ENCODE data around the gene CACNA1C. TPM values are rescaled to one million over a fixed set of nuclear protein-coding genes. Genes with fewer than 3 reads are reported as not detected.
A peak's percentile ranks its signal among the peaks of the same experiment; 100 is the strongest.

The CACNA1C gene
- polyA plus RNA-seq, 5 donors = 10.1 to 15.2 (median 10.7) TPM

DNA sequence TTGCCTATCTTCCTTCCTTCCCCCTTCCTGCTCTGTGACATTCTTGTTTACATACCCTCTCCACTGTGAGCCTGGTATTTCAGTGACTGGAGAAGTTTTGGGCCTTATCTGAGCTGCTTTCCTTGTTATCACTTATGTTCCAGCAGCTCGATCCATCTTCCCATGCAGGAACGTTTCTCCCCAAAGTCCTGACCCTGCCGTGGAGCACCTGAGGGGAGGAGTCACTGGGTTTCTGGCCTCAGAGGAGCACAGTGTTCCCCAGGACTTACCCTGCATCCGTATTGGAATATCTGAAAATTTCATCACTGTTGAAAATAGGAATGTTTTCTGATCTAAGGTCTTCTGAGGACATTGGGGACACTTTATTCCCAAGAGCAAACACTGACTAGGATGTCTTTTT is 141.8 kb downstream of the CACNA1C start:
- no peak for DNase-seq

DNA sequence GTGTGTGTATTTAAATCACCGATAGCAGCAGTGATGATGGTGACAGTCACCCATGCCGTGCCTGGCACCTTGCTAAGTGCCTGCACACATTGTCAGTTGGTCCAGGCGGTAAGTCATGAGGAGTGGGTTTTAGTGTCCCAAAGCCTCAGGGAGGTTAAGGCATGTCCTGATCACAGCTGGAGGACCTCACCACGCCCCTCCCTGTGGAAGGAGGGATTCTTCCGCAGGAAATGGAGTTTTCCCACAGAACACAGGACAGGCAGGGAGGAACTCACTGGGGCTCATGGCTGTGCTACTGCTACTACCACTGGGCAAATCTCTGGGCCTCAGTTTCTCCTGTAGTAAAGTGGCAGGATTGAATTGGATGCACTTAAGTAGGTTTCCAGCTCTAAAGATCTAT is 142.3 kb downstream of the CACNA1C start:
- DNase-seq = no peak

DNA sequence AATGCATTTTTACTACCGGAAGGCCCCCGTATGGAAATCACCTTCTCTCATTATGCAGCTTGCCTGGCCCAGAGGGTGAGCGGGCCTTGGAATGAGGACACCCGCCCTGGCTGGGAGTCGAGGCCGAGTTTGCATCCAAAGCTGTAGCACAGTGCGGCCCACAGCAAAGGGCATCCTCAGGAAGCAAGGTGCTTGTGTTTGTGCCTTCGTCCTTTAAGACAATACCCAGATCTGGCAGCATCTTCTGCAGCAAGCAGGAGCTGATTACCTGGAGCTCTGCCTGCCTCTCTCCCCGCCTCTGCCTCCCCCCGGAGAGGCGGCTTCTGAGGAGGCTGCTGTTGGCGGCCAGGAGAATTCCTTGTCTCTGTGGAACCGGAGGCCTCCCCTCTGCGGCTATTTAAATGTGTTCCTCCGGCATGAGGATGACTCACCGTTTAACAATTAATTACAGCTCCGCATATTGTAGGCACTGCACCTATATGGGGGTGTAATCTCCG is 145.3 kb downstream of the CACNA1C start:
- DNase-seq = no peak

DNA sequence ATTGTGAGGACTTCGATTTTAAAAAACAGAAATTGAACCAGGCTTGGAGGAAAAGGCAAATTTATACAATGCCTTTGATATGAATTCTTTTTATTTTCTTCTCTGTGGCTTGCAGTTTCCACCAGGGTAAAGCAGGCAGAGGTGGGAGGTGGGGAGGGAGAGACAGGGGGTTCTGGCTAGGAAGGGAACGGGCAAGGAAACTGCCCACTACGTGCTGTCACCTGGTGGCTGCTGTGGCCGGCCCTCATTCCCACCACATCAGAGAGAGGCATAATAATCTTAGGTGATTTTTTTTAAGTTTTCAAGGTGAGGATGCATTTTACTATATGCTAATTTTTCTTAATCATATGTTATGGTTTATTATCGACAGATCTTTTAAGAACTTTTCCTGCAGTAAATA is 145.8 kb downstream of the CACNA1C start:
- DNase-seq = no peak

DNA sequence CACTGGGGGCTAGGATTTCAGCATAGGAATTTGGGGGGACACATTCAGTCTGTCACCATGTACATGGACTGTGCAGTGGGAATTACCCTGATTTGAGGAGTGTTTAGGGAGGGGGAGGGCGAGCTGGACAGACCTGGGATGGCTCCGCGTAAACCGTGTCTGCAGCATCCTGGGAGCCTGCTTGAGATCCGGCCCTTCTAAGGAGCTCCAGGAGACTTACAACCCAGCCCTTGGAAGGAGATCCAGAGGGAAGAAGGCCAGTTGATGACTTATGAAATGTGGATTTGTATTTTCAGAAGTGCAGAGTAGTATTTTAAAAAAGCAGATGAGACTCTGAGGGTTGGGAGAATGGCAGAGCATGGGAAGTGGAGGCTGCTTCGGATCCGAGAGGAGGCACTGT is 153.2 kb downstream of the CACNA1C start:
- DNase-seq = no peak

DNA sequence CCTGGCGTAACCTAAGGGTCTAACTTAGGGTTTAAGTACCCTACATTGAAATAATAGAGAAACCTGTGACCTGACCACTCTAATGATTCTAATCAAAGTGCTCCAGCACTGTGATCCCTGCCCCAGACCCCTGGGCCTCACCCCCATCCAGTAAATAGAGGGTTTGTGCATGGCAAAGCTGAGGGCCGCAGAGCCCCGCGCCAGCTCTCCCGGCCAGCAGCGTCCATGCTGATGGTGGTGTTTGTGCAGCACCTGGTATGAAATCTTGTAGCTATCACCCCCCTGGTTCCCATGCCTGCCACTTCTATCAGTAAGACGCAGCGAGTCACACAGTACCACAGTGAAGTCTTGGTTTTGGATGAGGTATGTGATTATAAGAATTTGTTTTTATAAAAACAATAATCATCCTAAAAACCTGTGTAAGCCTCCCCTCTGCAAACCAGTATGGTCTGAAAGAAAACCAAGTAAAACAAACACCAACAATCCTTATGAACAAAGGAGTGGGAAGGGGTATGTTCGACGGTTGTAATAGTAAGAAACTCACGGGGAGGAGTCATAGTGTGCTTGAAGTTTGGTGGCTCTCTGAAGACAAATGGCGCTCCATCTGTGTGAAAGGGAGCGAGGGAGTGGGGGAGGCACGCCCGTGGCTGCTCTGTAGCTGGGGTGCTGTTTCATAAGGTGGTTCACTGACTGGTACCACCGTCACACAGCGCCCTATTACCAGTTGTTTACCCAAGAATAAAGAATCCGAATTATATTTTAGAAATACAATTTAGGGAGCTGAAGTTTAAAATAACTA is 156.2 kb downstream of the CACNA1C start:
- no peak for DNase-seq

DNA sequence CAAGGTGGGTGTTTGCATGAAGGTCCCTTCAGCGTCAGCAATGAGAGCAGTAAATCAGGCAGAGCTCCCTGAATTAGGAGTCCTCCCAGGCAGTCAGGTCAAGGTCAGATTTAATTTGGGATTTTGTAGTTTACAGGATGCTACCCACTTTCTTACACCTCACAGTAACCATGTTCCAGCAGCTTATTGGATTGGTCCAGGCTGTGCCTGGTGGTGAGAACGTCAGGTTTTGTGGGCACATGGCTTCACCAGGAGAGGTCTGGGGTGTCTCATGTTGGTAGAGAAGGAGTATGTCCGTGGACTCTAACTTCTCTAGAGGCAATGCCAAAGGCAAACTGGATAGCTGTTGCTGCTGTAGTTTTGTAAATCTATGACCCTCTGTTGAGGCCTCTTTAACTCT is 158.3 kb downstream of the CACNA1C start:
- no peak for DNase-seq

DNA sequence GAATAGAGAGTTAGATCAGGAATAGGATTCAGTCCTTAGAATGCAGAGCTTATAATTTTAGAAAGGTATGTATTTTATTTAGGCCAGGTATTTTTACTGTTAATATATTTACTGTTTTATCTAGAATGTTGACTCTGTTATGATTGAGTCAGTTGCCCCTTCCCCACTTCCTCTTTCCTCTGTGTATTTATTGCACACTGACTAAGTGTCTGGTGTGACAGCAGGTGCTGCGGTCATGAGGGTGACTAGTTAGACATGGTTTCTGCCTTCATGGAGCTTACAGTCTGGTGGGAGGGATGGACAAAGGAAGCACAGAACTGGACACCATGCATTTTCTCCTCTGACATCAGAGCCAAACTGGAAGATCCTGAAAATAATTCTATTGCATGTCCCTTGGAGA is 159.8 kb downstream of the CACNA1C start:
- no peak for DNase-seq

DNA sequence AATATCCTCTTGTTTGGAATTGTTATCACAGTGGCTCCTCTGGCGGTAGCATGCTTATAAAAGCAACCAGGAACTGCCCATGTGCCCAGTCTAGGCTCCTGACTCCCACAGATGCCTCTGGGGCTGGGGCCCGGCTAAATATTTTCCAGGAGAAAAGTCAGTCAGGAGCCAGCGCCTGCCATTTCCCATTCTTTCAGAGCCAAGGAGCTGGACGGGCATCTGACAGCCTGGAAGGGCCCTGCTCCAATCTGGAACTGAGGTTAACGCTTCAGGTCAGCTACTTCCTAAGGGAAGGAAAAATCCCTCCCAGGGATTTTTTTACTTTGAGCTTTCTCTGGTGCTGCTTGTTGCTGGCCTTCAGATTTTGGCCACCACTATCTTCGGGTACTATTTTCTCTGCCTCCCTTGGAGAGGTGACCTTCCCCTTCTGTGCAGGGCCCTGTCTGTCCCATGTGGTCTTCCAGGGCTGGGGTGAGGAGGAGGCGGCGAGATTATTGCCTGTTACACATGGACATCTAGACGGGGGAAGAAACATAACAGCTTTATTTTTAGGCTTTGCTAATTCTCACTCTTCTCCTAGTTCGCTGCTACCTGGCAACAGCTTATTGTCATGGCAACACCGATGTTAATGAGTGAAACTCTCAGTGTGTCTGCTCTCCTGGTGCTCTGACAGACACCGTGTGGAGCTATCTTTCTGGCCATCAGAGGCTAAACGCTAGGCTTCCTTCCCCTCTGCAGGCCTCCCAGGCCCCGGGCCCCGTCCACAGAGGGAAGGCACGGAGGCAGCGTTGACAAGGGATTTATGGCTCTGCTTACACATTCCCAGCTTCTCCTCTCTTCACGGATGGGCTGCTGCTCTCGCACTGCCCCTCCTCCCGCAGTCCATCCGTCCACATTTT is 160.4 kb downstream of the CACNA1C start:
- no peak for DNase-seq

DNA sequence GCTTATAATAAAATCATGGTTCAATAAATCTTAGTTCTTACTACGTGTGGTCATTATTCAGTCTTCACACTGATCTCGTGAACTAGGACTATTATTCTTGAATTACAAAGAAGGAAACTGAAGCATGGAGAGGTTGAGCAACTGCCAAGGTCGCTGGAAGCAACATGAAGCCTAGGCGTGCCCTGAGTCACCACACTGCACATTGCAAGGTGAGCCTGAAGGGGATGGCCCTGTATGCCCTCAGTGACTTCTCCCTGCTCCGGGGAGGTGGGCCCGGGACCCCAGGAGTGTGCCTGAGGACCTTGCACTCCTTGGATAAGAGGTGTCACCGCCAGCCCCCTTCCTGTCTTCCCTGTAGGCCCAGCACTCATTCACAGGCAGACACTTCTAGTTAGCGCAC is 161.6 kb downstream of the CACNA1C start:
- no peak for DNase-seq

DNA sequence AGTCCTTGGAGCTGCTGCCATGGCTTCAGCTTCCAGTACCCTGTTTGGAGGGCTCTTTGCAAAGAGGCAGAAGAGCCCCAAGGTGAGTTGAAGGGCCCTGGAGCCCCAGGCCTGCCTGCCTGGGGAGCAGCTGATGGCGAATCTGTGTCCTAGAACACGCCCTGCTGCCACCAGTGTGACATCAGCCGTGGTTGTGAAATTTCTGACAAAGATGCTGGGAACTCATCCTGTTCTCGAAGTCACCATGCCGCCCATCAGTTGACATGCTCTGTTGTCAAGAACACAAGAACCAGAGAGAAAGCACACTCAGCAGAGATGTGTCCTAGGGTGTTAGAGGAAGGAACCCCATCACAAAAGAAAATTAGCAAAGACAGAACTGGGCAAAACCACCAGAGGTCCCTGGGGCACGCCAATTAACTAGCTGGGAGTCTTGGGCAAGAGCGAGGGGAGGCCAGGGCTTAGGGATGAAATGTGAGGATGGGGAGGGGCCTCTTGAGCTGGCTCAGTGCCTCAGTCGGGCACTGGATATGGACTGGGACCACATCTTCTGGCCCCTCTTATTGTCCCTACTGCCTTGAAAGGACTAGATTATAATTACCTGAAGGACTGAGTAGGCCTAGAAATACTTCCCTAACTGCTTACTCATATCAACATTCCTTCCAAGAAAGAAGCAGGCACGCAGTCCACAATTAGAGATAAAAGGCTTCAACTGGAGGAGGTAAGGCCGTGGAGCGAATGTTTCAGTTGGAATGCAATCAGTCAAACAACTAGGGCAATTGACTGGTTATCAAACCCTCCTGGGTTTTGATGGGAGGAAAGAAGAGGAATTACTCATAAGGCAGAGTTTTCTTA is 163.1 kb downstream of the CACNA1C start:
- no peak for DNase-seq

DNA sequence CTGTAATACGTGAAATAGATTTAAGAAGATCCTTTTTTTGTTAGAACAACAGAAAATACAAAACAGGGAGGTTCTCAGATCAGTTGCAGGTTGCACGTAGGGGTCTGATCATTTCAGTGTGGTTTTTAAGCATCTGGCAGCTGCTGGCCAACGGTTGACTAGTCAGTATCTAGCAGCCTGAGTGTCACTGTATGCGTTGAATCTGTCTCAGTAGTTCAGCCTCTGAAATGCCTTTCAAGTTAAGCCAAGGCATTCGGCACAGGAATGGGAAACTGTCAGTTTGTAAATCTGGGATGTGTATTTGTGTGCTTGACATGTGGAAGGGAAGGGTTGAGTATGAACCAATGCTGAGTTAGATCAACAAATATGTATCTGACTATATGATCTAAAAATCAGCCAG is 165.9 kb downstream of the CACNA1C start:
- DNase-seq = peak; percentile 51 to 55

DNA sequence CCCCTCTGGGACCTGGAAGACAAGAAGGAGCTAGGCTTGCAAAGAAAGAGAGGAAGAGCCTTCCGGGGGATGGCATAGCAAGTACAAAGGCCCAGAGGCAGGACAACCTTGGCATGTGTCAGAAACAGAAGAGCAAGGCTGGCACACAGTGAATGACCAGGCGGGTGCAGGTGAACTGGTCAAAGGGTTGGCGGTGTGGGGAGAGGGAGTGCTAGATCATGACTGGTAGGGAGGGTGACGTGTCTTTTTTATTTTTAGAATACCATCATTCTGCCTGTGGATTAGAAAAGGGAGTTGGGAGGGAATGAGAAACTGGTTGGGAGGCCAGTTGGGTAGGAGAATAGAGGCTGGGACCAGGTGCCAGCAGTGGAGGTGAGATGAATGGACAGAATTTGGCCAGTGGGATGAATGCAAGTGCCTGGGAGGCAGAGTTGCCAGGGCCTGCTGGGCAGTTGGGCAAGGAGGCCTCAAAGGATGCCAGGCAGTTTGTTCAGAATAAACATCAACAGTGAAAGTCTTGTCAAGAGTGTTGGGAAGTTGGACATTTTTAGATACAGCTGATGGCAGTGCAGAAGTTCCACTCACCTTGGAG is 168.3 kb downstream of the CACNA1C start:
- no peak for DNase-seq

DNA sequence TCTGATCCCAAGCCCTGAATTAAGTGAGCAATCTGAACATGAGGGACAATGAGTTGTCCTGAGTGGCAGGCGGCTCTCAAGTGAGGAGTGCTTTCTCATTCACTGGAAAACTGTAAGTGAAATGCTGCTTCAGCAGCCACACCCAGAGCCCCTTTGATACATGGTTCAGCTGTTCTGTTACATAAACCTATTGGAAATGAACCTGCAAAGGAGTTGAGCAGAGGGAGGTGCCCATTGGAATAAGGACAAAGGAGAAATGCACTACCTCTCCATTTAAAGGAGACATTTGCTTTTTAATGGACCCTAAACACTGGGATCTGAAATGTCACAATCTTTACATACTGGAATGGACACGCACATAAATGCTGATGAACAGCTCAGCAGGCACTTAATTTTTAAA is 169.9 kb downstream of the CACNA1C start:
- no peak for DNase-seq

DNA sequence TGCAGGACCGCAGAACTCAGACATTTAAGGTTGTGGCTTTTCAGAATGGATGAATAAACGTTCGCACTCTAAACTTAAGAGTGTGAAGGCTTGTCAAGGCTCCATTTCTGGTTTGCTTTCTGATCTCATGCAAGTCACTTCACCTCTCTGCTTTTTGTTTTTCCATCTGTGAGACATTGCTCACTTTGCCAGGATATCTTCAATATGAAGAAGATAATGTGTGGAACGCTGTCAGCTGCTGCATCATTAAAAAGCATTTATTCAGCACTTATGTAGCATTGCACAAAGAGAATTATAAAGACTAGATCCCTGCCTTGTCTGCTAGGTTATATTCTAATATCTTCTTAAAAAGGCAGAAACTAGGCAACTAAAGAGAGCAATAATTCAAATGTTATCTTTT is 172.2 kb downstream of the CACNA1C start:
- no peak for DNase-seq

DNA sequence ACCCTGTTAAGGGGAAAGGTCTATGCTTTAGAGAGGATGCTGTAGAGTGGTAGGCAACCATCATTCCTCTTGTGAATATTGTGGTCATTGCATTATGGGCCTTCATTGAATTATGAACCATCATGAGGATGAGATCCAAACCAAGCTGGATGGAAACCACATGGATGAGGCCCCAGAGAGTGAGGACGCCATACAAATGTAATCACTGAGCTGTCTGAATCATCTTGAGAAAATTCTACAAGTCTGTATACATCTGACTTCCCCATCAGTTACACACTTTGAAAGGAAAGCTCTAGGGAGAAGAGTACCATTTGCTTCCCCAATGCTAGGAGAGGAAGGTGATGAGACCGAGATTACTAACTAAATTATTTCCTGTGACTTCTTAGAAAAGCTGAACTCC is 172.9 kb downstream of the CACNA1C start:
- DNase-seq = no peak

DNA sequence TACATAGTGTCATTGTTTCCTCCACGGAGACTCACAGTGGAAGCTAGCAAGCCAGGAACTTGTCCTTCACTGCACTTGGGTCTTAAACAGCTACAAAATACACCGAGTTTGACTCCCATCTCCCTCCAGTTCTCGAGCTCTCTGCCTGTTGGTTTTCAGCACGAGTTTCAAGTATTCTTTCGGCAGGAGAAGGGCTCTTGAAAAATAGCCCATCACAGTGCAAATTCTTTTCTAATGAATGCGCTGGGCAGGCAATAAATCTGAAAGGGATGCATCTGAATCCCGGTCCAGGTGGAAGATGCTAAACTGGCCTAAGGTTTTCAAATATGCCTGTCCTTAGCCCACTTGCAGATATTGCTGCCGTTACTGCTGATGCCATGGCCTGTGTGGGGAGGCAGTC is 173.9 kb downstream of the CACNA1C start:
- DNase-seq = no peak

DNA sequence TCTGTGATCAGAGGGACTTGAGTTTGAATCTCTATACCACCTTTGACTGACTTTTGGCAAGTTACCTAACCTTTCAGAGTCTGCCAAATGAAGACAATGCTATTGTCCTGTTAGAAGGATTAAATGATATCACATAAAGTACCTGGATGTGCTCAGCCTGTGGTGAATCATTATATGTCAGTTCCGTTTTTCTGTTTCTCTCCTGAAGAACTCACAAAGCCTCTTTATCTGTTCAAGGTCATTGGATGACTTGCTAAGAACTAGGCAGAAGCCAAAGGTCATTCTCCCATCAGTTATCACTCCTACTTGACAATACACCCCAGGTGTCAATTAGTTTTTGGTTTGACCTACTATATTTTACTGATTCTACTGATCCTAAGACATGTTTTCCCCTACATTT is 174.6 kb downstream of the CACNA1C start:
- DNase-seq = no peak

DNA sequence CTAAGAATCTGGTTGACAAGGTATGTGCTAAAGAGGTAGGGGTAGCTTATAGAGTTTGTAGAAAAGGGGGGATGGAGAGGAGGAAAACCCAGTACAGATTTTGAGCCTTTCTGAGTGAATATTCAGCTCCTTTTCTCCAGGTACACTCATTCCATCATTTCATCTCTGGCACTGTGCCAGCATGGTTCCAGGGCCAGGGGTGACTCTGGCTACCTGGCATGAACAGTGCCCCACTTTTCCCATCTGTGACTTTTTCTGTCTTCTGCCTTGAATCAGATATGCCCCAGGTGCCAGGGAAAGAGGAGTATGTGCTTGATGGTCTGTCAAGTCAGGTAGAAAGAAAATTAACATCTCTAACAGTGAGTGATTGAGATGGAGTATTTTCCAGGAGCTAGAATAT is 175.7 kb downstream of the CACNA1C start:
- no peak for DNase-seq

DNA sequence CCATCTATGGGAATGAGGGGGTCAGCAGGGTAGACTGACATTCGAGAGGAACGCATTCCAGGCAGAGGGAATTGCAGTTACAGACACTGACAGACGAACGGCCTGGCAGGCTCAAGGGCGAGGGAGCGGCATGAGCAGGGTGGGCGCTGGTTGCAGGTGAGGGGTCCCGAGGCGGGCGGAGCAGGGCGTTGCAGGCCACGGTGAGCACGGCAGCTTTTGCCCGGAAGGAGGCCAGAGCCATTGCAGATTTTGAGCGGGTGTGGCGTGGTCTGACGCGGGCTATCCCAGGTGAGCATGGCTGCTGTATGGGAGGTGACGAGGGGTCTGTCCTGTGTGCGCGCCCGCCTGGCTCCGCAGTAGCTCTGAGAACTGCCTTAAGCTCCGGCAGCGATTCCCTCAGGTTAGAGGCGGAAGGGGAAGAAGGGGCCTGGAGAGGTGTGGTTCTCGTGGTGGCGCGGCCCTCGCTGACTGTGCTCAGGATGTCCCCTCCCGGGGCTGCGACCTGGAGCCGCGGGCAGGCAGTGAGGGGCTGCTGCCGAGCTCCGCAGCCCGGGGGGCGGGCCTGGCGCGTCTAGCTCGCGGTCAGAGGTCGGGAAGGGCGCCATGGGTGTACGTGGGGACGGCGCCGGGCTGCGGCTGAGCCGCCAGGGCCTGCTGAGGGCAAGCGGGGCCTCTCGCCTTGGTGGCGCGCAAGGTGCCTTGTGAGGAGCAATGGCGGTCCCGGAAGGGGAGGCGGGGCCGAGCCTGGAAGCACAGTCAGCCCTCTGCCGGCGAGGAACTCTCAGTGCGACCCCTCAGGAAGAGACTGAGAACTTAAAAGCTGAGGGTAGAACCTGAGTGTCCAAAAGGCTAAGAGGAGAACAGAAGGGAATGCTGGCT is 177.1 kb downstream of the CACNA1C start:
- DNase-seq = no peak
